Bronchial epithelial cell (primary cell): ENCODE results near the gene HNRNPUL1. TPM values are rescaled to one million over a fixed set of nuclear protein-coding genes. Genes with fewer than 3 reads are reported as not detected.
"Not testable (repeated sequence)": the region's sequence is repeated elsewhere in the genome, so short reads cannot be mapped to it uniquely, and the experiment has no call there.

ENCODE experiments used
- DNase-seq: peaks from one replicate; pipeline ENCODE4 v3.0.0-alpha.2; 2010; ENCODE audit warnings: low read depth
- FAIRE-seq: peaks from 2 replicates; lab custom pipeline; 2011; peaks lifted over from hg19 to GRCh38; lab: Jason Lieb, UNC
- H3K27me3 ChIP-seq: 2 replicates; pipeline ENCODE4 v1.5.1; 2011; ENCODE audit warnings: low read length; ENCODE audit not compliant: control insufficient read depth, insufficient read depth
- H3K36me3 ChIP-seq: 2 replicates; pipeline ENCODE4 v1.5.1; 2011; ENCODE audit warnings: low read length; ENCODE audit not compliant: control insufficient read depth, insufficient read depth
- H3K4me3 ChIP-seq: 2 replicates; pipeline ENCODE4 v1.5.1; 2011; ENCODE audit warnings: mild to moderate bottlenecking, low read depth, low read length, control low read depth
- CTCF ChIP-seq: IDR thresholded peaks from 2 replicates; pipeline ENCODE4 v1.5.1; 2011; ENCODE audit warnings: mild to moderate bottlenecking, moderate library complexity, low read length, control low read depth, inconsistent platforms; ENCODE audit not compliant: insufficient read depth, severe bottlenecking
- total RNA-seq: library from RNA; depleted of rRNA; stranded (reverse); fragments of >200 nt; gene quantifications from 2 replicates; pipeline ENCODE4 v1.2.1, GENCODE V29; 2014

Gene HNRNPUL1
- total RNA-seq, 1 donor from 2014 or later = 41.9 TPM

- DNase-seq (peak; percentile 97), FAIRE-seq (no peak)
- Histone ChIP-seq H3K4me3 (peak overlapping the region; percentile 28), H3K27me3 (no peaks in the 10 kb centered on the region), H3K36me3 (peaks cover 3% of the 10 kb centered on the region)
- TF ChIP-seq CTCF = no peak
Observed at GRCh38 chr19:41225238-41226052, 38.7 kb upstream of the HNRNPUL1 start.

- Histone ChIP-seq H3K27me3 (no peaks in the 10 kb centered on the region), H3K4me3 (peak overlapping the region; percentile 28), H3K36me3 (peaks cover 2% of the 10 kb centered on the region)
- FAIRE-seq = no peak
- TF ChIP-seq CTCF = no peak
- peak; percentile 30 for DNase-seq
Observed at GRCh38 chr19:41226053-41226873, 37.9 kb upstream of the HNRNPUL1 start.

GRCh38 chr19:41226874-41227390, 37.2 kb upstream of the HNRNPUL1 start:
- peaks cover 2% of the 10 kb centered on the region for H3K36me3 ChIP-seq
- TF ChIP-seq CTCF = no peak
- no peak for FAIRE-seq
- no peaks in the 10 kb centered on the region for H3K27me3 ChIP-seq
- no peak for DNase-seq
- H3K4me3 ChIP-seq = no peak overlapping the region

- Histone ChIP-seq H3K36me3 (peaks cover 2% of the 10 kb centered on the region), H3K4me3 (no peak overlapping the region), H3K27me3 (no peaks in the 10 kb centered on the region)
- no peak for TF ChIP-seq CTCF
- DNase-seq (no peak), FAIRE-seq (no peak)
Observed at GRCh38 chr19:41228486-41228885, 35.7 kb upstream of the HNRNPUL1 start.

- H3K27me3 ChIP-seq, DNase-seq, H3K4me3 ChIP-seq, FAIRE-seq, H3K36me3 ChIP-seq: not testable (repeated sequence)
Observed at GRCh38 chr19:41229338-41229737, 34.8 kb upstream of the HNRNPUL1 start.

DNA sequence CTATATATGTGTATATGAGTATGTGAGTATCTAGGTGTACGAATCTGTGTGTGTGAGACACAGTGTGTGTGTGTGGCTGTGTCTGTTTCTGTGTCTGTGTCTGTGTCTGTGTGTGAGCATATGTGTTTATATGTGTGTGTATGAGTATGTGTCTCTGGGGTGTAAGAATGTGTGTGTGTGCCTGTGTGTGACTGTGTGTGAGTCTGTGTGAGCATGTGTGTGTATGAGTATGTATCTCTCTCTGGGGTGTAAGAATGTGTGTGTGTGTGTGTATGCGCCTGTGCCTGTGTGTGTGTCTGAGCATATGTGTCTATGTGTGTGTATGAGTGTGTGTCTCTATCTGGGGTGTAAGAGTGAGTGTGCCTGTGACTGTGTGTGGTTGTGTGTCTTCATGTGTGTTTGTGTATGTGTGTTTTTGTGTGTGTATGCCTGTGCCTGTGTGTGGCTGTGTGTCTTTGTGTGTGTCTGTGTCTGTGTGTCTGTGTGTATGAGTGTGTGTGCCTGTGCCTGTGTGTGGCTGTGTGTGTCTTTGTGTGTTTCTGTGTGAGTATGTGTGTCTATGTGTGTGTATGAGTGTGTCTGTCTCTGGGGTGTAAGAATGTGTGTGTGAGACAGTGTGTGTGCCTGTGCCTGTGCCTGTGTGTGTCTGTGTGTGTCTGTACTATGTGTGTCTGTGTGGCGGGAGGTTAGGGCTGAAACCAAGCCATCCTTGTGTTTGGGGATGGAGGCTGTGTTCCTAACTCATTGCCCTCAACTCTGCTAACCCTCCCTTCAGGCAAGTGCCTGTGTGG, 33.9 kb upstream of the HNRNPUL1 start:
- FAIRE-seq (peak; percentile 86), DNase-seq (no peak)
- Histone ChIP-seq H3K36me3 (peaks cover 3% of the 10 kb centered on the region), H3K27me3 (no peaks in the 10 kb centered on the region), H3K4me3 (no peak overlapping the region)
- no peak for TF ChIP-seq CTCF
